Bronchial epithelial cell (primary cell): ENCODE results near the gene DDAH2. TPM values are rescaled to one million over a fixed set of nuclear protein-coding genes. Genes with fewer than 3 reads are reported as not detected.
A peak's percentile ranks its signal among the peaks of the same experiment; 100 is the strongest.

Experiments
- DNase-seq: peaks from one replicate; pipeline ENCODE4 v3.0.0-alpha.2; 2010; ENCODE audit warnings: low read depth
- FAIRE-seq: peaks from 2 replicates; lab custom pipeline; 2011; peaks lifted over from hg19 to GRCh38; lab: Jason Lieb, UNC
- H3K27me3 ChIP-seq: 2 replicates; pipeline ENCODE4 v1.5.1; 2011; ENCODE audit warnings: low read length; ENCODE audit not compliant: control insufficient read depth, insufficient read depth
- H3K36me3 ChIP-seq: 2 replicates; pipeline ENCODE4 v1.5.1; 2011; ENCODE audit warnings: low read length; ENCODE audit not compliant: control insufficient read depth, insufficient read depth
- H3K4me3 ChIP-seq: 2 replicates; pipeline ENCODE4 v1.5.1; 2011; ENCODE audit warnings: mild to moderate bottlenecking, low read depth, low read length, control low read depth
- CTCF ChIP-seq: IDR thresholded peaks from 2 replicates; pipeline ENCODE4 v1.5.1; 2011; ENCODE audit warnings: mild to moderate bottlenecking, moderate library complexity, low read length, control low read depth, inconsistent platforms; ENCODE audit not compliant: insufficient read depth, severe bottlenecking
- total RNA-seq: library from RNA; depleted of rRNA; stranded (reverse); fragments of >200 nt; gene quantifications from 2 replicates; pipeline ENCODE4 v1.2.1, GENCODE V29; 2014

Gene DDAH2
- total RNA-seq, 1 donor from 2014 or later: 14.5 TPM

- DNase-seq (no peak), FAIRE-seq (no peak)
- Histone ChIP-seq H3K4me3 (no peak overlapping the region), H3K27me3 (no peaks in the 10 kb centered on the region), H3K36me3 (peaks cover 37% of the 10 kb centered on the region)
- TF ChIP-seq CTCF: no peak
Observed at GRCh38 chr6:31691564-31692108, 37.5 kb downstream of the DDAH2 start.

GRCh38 chr6:31691078-31691463, 38.0 kb downstream of the DDAH2 start:
- Histone ChIP-seq H3K36me3 (peaks cover 37% of the 10 kb centered on the region), H3K27me3 (no peaks in the 10 kb centered on the region), H3K4me3 (no peak overlapping the region)
- FAIRE-seq (no peak), DNase-seq (no peak)
- TF ChIP-seq CTCF: no peak

GRCh38 chr6:31690231-31691077, 38.6 kb downstream of the DDAH2 start:
- no peak for TF ChIP-seq CTCF
- H3K4me3 ChIP-seq: no peak overlapping the region
- DNase-seq (no peak), FAIRE-seq (no peak)
- peaks cover 37% of the 10 kb centered on the region for H3K36me3 ChIP-seq
- no peaks in the 10 kb centered on the region for H3K27me3 ChIP-seq

- Histone ChIP-seq H3K36me3 (peaks cover 35% of the 10 kb centered on the region), H3K4me3 (no peak overlapping the region), H3K27me3 (no peaks in the 10 kb centered on the region)
- DNase-seq (no peak), FAIRE-seq (no peak)
- TF ChIP-seq CTCF: peak; percentile 59
Observed at GRCh38 chr6:31689249-31690110, 39.6 kb downstream of the DDAH2 start.

GRCh38 chr6:31687860-31688693, 41.0 kb downstream of the DDAH2 start:
- no peak overlapping the region for H3K4me3 ChIP-seq
- TF ChIP-seq CTCF: no peak
- FAIRE-seq (no peak), DNase-seq (no peak)
- H3K27me3 ChIP-seq: no peaks in the 10 kb centered on the region
- peaks cover 27% of the 10 kb centered on the region for H3K36me3 ChIP-seq
